GM12864 (cell line): Measurements from ENCODE around the gene PEF1.

Experiments used
- DNase-seq: peaks from one replicate; pipeline ENCODE4 v3.0.0-alpha.2; 2011; ENCODE audit warnings: low read depth
- H3K4me3 ChIP-seq: 2 replicates; pipeline ENCODE4 v1.5.1; 2011; ENCODE audit warnings: mild to moderate bottlenecking, low read depth, low read length, control low read depth
- TF ChIP-seq, protein P1 (sequence below): IDR thresholded peaks from 2 replicates; pipeline ENCODE4 v1.5.1; 2011; ENCODE audit warnings: low read depth, mild to moderate bottlenecking, moderate library complexity, low read length, control low read depth, inconsistent platforms; ENCODE audit errors: missing control alignments

The PEF1 gene

DNA sequence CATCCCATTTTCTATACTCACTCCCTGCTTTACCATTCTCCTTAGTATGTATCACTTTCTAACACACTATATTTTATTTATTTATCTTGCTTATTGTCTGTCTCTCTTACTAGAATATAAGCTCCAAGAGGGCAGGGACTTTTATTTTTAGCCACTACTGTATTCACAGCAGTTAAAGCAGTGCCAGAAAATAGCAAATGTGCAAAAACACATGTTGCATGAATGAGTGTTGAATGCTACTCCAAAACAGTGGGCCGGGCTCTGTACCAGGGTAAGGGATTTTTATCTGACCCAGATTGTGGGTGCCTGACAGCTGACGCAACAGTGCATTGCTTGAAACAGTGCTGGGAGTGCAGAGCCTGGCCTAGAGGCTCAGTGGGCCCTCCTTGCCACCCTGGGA lies 34.4 kb upstream of the PEF1 start:
- TF ChIP-seq, protein P1, sequence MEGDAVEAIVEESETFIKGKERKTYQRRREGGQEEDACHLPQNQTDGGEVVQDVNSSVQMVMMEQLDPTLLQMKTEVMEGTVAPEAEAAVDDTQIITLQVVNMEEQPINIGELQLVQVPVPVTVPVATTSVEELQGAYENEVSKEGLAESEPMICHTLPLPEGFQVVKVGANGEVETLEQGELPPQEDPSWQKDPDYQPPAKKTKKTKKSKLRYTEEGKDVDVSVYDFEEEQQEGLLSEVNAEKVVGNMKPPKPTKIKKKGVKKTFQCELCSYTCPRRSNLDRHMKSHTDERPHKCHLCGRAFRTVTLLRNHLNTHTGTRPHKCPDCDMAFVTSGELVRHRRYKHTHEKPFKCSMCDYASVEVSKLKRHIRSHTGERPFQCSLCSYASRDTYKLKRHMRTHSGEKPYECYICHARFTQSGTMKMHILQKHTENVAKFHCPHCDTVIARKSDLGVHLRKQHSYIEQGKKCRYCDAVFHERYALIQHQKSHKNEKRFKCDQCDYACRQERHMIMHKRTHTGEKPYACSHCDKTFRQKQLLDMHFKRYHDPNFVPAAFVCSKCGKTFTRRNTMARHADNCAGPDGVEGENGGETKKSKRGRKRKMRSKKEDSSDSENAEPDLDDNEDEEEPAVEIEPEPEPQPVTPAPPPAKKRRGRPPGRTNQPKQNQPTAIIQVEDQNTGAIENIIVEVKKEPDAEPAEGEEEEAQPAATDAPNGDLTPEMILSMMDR = no peak
- H3K4me3 ChIP-seq = no peak overlapping the region
- DNase-seq = no peak

DNA sequence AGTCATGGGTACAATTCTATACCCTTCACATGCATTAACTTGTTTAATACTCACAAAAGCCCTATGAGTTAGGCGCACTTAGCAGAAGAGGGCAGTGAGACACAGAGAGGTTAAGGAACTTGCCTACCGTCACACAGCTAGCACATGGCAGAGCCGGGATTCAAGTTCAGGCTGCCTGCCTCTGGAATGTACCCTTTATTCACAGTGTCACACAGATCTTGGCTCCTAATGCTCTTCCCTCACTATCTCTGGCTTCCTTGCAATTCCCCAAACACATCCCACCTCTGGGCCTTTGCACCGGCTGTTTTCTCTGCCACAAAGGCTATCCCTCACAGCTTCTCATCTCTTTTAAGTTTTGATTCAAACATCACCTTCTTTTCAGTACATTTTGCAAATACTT lies 34.0 kb upstream of the PEF1 start:
- TF ChIP-seq, protein P1 = no peak
- DNase-seq = no peak
- H3K4me3 ChIP-seq = no peak overlapping the region

DNA sequence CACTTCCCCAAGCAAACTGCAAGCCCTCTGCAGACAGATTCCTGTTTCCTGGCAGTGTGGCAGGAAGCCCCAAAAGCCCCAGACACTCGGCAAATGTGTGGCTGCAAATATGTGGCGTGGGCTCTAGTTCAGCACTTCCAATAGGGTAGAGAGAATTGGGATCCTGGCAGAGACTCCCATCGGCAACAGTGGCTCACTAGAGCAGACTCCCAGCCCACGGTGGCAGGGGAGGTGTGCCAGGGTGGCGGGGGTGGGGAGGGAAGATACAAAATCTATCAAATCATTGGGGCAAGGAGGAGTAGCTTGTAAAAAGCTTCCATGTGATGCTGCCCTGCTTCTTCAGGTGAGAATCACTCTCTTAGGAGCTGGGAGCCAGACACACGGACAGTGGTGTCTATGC lies 33.3 kb upstream of the PEF1 start:
- DNase-seq = no peak
- no peak overlapping the region for H3K4me3 ChIP-seq
- TF ChIP-seq, protein P1 = no peak

DNA sequence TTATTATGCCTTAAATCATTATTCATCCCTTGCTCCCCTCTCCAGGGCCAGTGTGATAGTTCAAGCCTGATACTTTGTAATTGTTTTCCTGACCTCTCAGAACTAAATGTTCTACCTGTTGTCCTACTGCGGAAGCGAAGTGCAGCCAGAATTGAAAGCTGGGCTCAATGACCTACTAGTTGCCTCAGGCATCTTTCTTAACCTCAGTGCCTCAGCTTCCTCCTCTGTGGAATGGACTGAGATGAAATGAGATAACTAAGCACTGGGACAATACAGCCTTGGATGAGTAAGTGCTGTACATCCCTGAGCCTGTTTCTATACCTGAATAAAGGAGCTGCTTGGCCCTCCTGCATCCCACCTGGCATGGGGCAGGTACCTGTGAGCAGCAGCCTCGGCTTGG lies 32.7 kb upstream of the PEF1 start:
- DNase-seq = no peak
- H3K4me3 ChIP-seq = no peak overlapping the region
- TF ChIP-seq, protein P1 = no peak

DNA sequence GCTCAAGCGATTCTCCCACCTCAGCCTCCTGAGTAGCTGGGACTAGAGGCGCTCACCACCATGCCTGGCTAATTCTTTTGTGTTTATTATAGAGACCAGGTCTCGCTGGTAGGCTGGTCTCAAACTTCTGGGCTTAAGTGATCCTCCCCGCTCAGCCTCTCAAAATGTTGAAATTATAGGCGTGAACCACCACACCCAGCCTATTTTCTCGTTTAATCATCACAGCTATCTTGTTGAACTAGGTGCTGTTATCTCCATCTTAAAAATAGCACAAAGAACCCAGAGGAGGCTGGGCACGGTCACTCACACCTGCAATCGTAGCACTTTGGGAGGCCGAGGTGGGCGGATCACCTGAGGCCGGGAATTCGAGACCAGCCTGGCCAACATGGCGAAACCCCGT lies 31.1 kb upstream of the PEF1 start:
- DNase-seq = no peak
- TF ChIP-seq, protein P1 = no peak
- H3K4me3 ChIP-seq = no peak overlapping the region

DNA sequence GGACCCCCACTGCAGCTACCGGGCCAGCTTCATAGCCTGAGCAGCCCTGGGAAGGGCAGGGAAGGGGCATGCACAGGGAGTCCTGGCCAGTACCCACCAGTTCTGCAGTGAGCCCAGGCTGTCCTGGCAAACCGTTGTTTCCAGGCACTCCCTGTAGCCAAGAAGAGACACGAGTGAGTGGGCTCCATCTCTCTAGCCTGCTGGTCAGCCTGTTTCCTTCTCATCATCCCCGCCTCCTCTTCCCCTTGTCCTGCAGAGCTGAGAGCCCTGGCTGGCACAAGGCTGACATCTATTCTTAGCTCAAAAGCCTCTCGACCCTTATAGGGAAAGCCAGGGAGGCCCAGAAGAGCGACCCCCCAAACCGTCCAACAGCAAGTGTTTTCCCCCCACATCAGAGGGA lies 30.5 kb upstream of the PEF1 start:
- no peak for DNase-seq
- no peak overlapping the region for H3K4me3 ChIP-seq
- TF ChIP-seq, protein P1 = no peak

DNA sequence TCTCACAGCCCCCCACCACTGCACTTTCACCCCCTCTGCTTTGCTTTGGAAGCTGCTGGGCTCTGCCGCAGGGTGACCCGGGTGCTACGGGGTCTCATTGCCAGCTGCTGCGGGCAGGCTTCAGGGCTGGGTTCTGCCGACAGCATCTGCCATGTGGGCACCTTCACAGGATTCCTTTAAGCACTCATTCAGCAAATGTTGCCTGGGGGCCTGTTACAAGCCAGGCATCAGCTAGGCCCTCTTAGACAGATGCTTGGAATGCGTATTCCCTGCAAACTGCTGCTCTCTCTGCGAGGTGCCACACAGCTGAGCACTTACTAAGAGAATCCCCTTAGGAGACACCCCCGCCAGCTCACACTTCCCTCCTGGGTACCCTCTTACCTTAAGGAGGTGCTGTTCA lies 29.9 kb upstream of the PEF1 start:
- no peak overlapping the region for H3K4me3 ChIP-seq
- no peak for DNase-seq
- TF ChIP-seq, protein P1 = no peak
